DMS 273 (cell line): ENCODE measurements around the gene DDX51.

Source experiments
- DNase-seq: peaks from one replicate; lab custom pipeline; 2025; ENCODE audit not compliant: unreplicated experiment; lab: John Stamatoyannopoulos, UW

The DDX51 gene

DNA sequence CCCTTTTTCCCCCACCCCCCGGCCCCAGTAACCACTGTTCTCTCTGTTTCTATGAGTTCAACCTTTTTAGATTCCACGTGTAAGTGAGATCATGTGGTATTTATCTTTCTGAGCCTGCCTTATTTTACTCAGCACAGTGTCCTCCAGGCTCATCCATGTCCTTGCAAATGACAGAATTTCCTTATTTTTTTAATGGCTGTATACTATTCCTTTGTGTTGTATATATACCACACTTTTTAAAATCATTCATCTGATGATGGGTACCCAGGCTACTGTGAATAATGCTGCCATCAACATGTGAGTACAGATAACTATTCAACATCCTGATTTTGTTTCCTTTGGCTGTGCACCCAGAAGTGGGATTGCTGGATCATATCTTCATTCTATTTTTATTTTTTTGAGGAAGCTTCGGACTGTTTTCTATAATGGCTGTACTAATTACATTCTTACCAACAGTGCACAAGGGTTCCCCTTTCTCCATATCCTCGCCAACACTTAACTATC, 54.7 kb downstream of the DDX51 start:
- DNase-seq = no peak
